ENCODE data around the gene ARHGAP19.

ARHGAP19 gene

GRCh38 chr10:97190450-97190849 lies 102.0 kb downstream of the ARHGAP19 start:
- no peak for DNase-seq

DNA sequence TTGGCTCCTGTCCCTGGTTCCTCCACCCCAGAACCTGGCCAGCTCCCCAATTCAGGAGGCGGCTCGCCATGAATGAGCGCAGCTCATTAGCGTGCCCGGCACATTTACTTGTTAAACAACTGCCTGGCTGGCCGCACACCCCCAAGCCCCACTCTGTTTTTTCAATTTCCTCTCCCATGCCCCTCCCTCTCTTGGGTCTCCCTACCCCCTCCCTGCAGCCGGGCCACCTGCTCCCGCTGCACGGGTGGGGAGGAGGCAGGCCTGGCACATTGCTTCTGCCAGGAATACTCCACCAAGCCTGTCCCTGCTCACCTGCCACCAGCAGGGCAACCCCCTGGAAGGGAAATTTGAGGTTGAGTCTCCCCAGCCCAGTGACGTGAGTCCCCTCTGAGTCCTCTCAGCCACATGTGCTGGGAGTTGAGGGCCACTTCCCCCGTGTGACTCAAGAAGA lies 104.2 kb downstream of the ARHGAP19 start:
- DNase-seq, result peak; percentile 27 to 67

DNA sequence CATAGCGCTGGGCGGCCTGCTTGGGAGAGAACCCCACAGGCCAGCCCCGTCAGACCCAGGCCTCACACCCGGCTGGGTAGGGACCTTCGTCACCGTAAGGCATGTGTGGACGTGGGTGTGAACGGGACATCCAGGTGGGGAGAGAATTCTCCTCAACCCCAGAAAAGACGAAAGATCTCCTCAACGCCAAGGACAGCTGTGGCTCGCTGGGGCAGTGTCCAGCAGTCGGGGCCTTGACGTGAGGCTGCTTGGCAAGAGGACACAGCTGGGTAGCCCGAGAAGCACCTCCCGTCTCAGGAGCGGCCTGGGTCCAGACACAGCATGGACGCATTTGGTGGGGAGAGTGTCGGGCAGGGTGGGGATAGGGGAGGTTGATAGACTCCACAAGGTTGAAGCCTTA lies 105.5 kb downstream of the ARHGAP19 start:
- no peak for DNase-seq

GRCh38 chr10:97185326-97186058 lies 106.9 kb downstream of the ARHGAP19 start, which contains the start of gene SLIT1:
Gene SLIT1 (minus strand): TSS chr10:97185959. CDS start chr10:97185674, 285 bp downstream.
- DNase-seq, result peak in 1 of 2 experiments; percentile 47

DNA sequence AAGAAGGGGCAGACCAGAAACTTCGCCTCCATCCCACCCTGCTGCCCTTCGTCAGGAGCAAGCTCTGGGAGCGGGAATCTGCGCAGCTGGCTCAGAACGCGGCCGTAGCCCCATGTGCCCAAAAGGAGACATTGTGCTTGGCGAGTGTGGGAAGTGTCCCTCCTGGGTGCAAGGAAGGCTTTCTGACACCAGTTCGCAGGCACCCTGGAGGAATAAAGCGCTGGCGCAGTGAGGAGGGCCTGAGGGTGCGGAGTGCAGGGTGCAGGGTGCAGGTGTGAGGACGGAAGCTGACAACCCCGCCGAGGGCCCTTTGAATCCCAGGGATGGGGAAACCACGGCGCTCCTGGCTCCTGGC lies 107.5 kb downstream of the ARHGAP19 start:
- DNase-seq, result no peak

DNA sequence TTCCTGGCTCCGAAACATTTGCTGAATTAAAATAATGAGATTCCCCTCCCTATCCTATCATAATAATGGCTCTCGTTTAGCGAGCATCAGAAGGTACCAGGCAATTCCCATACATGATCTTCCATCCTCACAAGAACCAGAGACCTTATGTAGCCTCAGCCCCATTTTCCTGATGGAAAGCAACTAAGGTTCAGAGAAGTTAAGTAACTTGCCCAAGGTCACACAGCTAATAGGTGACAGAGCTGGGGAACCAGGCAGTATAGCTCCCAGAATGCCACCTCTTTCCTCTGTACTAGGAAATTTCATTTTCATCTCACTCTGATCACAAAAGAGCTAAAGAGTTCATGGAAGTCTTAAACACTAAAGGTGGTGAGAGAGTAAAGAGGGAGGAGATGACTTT lies 109.1 kb downstream of the ARHGAP19 start:
- DNase-seq, result no peak

- peak in 1 of 2 experiments; percentile 26 for DNase-seq
These were observed 110.0 kb downstream of the ARHGAP19 start for GRCh38 chr10:97182288-97182990.

DNA sequence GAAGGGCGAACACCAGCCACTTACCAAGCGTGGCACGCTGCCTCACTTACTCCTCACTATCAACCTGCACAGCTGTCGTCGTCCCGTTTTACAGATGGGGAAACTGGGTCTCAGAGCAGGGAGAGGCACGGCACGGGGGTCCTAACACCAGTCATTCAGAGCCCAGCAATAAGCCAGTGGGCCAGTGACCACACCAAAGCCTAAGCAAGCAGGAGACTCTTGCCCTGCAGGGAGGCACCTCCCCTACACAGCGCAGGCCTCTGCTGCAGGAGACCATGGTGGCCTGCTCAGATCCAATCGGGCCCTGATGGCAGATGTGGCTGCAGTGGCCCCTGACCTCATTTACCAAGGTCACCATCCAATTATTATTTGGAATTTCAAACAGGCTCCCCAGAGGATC lies 111.5 kb downstream of the ARHGAP19 start:
- no peak for DNase-seq

- peak; percentile 59 to 64 for DNase-seq
These were observed 112.1 kb downstream of the ARHGAP19 start for GRCh38 chr10:97180363-97180755.

- DNase-seq, result peak; percentile 82 to 91
These were observed 112.6 kb downstream of the ARHGAP19 start for GRCh38 chr10:97179731-97180362.

- DNase-seq, result no peak
These were observed 113.1 kb downstream of the ARHGAP19 start for GRCh38 chr10:97179311-97179710.

DNA sequence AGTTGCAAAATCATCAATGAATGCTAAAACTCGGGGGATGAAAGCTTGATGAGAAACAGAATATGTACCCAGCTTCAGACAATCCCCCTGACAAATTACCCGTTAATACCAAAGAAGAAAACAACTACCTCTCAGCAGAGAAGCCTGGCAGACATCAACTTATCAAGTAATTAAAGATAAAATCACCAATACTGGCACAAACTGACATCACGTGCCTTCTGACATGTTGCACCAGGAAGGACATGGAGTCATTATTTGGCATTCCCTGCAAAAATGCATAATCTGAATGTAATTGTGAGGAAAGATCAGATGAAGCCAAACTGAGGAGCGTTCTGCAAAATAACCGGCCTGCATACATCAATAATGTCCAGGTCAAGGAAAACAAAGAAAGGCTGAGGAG lies 114.4 kb downstream of the ARHGAP19 start:
- no peak for DNase-seq

DNA sequence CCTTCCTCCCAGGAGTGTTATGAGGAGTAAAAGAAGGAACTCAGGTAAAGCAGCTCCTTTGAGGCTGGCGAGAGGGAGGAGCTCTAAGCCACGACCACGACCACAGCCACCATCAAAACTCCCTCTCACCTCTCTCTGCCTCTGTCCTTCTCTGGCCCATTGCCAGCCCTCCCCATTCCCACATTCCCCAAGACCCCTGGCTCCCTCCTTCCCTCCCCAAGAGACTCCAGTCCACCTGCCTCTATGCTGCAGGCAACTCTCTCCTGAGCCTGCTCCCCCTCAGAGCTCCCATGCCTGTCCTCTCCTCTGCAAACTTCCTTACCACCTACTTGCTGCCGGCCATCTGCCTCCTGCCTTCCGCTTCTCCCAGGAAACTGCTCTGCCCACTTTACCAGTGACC lies 116.2 kb downstream of the ARHGAP19 start:
- DNase-seq, result no peak

DNA sequence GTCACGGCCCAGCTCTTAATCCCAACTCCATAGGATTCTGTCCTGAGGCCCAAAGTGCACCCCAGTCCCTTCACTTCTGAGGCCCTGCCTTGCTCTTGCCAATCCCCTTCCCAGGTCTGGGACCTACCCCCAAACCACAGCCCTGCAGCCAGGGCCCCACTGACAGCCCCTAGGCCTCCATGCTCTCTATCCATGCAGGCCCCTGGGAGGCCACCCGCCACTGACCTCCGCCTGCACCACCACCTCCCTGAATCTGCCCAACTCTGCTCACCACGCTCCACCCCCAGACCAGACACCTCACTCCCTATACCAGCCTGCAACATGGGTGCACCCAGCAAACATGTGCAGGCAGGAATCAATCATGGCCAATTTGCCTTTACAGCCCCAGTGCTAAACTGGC lies 116.9 kb downstream of the ARHGAP19 start:
- no peak for DNase-seq

GRCh38 chr10:97174941-97175340 lies 117.5 kb downstream of the ARHGAP19 start:
- DNase-seq, result no peak

DNA sequence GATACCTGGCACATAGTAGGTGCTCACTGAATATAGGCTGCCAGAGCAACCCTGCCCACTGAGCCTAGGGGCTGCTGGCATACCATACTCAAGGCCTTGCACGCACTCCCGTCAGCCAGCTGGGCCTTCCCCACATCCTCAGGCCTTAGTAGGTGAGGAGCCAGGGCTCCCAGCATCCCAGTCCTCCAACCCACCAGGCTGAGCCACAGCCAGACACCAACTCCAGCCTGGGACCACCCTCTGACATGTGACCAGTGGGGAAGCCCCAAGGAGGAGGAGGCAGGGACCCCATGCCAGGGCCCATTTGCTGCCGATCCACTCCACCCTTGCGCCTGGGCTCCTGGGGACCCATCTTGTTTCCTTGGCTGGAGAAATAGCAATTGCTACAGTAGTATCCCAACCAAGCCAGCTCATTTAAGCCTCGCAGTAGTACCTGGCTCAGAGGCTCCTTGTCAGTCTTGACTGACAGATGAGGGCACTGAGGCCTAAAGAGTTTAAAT lies 118.1 kb downstream of the ARHGAP19 start:
- no peak for DNase-seq

GRCh38 chr10:97173036-97173435 lies 119.4 kb downstream of the ARHGAP19 start:
- DNase-seq, result no peak
